Activated CD8-positive, alpha-beta memory T cell treated with anti-CD3 and anti-CD28 coated beads, Interleukin-2, amount 50 U/mL, for 24 hours (primary cell): ENCODE data around the gene HJV.

Source experiments
- DNase-seq: peaks from one replicate; pipeline ENCODE4 v3.0.0-alpha.2; 2020; ENCODE audit errors: extremely low read depth

The HJV gene

DNA sequence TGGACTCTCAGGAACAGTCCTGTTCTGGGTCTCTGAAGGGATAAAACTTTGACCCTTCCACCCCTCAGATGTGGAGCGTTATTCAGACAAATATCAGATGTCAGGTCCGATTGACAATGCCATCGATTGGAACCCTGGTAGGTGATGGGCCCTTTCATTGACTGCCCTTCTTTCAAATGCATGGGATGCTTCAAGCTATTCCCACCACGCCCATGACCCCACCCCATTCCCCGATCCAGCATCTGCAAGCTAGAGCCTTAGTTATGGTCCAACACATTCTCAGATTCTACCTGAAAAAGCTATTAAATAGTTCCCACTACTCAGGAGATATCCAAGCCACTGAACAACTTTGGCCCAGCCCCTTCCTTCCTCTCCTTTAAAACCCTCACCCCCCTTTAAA lies 44.5 kb downstream of the HJV start:
- DNase-seq = no peak

DNA sequence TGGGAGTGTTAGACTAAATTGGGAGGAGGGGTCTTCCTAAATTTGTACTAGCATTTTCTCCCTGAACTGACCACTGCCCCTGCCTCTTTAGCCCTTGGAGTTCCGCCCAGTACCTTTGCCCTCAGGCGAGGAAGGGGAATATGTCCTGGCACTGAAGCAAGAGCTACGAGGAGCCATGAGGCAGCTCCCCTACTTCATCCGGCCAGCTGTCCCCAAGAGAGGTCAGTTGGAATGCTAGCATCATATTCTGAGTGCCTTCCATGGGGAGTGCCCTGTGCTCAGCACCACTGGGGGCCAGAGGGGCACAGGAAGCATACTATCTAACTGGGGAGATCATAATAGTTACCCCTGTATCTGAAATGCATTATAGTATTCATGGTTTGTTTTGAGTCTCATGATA lies 46.3 kb downstream of the HJV start:
- no peak for DNase-seq

DNA sequence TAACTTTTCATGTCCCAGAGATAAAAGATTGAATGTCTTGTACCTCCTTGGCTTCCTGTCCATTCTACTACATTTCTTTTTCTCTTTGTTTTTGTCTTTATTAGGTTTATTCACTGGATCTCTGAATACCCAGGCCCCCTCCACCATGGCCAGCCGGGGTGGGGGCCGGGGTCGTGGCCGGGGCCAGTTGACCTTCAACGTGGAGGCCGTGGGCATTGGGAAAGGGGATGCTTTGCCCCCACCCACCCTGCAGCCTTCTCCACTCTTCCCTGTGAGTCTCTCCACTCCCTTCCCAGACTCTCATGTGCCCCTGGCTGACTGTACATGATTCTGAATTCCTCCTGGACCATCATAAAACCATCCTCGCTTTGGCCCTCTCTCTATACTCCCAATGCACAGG lies 46.8 kb downstream of the HJV start:
- DNase-seq = no peak

DNA sequence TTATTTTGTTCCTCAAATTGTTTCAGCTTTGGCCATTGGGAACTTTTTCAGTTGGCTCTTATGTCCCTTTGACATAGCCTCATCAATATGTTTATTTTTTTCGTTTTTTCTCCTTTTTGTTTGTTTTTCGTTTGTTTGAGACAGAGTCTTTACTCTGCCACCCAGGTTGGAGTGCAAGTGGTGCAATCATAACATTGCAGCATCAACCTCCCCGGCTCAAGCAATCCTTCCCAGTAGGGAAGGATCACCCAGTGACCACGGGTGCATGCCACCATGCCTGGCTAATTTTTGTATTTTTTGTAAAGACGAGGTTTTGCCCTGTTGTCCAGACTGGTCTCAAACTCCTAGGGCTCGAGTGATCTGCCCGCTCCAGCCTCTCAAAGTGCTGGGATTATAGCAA lies 49.0 kb downstream of the HJV start:
- DNase-seq = no peak
